Panc1 (cell line): ENCODE measurements around the gene RNF214.

Experiments used
- POLR2AphosphoS5 ChIP-seq: IDR thresholded peaks from 2 replicates; pipeline ENCODE4 v1.6.1; 2012; ENCODE audit warnings: mild to moderate bottlenecking, low read depth, low read length, moderate library complexity
- SIN3A ChIP-seq: IDR thresholded peaks from 2 replicates; pipeline ENCODE4 v1.6.1; 2012; ENCODE audit warnings: low read depth, mild to moderate bottlenecking, low read length, moderate library complexity, borderline replicate concordance; ENCODE audit not compliant: insufficient read depth
- TF ChIP-seq, protein P1 (sequence below): fragments of 450-650 bp; IDR thresholded peaks from 2 replicates; pipeline ENCODE4 v1.5.1; 2017; ENCODE audit warnings: mild to moderate bottlenecking

DNA sequence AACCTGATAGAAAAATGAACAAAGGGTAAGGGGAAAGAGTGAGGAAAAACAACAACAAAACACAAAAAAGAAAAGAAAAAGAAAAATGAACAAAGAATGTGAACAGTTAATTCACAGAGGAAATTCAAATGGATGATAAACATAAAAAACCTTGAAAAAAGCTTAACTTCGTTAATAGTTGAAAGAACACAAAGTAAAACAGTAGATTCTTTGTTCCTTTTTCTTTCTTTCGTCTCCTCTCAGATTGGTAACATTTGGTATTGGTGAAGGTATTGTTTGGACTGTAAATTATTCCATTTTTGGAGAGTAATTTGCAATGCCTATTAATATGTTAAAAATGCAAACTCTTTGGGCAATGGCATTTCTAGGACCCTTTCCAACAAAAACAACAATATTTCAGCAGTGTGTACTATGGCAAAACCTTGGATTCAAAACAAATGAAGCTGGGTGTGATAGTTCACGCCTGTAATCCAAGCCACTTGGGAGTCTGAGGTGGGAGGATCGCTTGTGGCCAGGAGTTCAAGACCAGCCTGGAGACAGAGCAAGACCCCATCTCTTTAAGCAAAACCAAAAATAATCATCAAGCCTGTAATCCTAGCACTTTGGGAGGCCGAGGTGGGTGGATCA is 86.9 kb downstream of the RNF214 start:
- TF ChIP-seq, protein P1, sequence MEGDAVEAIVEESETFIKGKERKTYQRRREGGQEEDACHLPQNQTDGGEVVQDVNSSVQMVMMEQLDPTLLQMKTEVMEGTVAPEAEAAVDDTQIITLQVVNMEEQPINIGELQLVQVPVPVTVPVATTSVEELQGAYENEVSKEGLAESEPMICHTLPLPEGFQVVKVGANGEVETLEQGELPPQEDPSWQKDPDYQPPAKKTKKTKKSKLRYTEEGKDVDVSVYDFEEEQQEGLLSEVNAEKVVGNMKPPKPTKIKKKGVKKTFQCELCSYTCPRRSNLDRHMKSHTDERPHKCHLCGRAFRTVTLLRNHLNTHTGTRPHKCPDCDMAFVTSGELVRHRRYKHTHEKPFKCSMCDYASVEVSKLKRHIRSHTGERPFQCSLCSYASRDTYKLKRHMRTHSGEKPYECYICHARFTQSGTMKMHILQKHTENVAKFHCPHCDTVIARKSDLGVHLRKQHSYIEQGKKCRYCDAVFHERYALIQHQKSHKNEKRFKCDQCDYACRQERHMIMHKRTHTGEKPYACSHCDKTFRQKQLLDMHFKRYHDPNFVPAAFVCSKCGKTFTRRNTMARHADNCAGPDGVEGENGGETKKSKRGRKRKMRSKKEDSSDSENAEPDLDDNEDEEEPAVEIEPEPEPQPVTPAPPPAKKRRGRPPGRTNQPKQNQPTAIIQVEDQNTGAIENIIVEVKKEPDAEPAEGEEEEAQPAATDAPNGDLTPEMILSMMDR, result no peak
- no peak for TF ChIP-seq SIN3A
- TF ChIP-seq POLR2AphosphoS5, result no peak
